GM19035 (cell line): Measurements from ENCODE around the gene ZCCHC24.

Experiments
- ATAC-seq: cut with Tn5 transposase; IDR thresholded peaks from one replicate; pipeline ENCODE4 v1.9.1; 2021; ENCODE audit not compliant: unreplicated experiment

Gene ZCCHC24

DNA sequence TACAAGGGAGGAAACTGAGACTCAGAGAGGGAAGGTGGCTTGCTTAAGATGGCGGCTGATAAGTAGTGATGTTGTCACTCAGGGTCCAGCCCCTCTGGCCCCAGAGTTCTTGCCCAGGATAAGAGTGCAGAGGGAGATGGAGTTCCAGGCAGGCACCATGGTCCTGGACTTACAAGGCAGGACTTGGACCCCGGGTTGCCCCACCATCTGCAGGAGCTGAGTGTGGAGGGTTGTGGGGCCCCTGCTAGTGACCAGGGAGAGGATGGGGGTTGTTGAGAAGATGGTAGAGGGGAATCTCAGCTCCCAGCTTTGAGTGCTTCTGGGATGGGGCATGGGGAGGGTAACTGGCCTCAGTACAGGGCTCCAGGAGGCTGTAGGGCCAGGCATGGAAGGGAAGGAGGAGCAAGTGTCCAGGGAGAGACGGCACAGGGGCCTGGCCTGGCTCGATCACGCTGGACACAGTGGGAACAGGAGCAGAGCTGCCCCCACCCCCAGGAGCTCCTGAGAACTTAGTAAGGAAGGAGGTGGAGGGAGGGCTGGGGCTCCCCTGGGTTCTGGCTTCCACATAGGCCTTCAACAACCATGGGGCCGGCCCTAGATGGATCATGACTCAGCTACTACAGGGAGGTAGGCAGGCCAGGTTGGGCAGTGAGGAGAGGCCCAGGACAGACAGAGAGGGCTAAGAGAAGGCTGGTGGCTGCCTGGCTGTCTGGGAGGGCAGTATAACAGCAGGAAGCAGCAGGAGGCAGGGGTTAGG is 69.9 kb downstream of the ZCCHC24 start:
- ATAC-seq = no peak

DNA sequence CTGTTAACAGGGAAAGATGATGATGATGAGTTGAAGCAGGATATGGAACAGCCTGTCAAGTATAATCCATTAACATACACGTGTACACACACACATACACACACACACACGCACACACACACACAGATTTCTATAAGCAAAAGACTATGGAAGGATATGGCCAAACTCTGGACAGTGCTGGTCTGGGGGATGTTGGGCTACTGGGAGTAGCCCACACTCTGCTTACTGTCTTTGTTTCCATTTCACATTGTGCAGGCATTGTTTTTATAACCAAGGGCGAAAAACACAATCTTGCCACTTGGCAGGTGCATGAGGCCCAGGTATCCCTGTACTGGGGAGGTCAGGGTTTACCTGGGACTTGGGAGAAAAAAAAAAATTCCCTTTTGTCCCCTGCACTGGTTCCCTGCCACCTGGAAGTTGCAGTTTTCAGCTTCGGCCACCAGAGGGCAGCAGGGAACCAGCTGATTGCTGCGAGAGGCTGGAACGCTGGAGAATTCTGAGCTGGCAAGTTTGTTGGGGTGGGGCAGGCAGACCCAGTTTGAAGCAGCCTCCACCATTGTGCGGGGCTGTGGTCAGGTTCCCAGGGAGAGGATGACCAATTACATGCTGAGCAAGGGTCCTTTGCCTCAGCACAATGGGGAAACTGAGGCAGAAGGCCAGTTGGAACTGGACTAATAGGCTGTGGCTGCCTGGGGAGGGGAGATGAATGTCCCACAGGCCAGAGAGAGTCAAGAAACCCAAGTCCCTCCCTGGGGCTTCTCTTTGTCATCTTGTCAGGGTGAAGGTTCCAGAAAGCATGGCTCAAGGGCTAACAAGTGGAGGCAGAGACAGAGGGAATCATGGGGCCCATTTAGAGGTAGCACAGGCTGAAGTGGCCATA is 70.9 kb downstream of the ZCCHC24 start:
- ATAC-seq = no peak

DNA sequence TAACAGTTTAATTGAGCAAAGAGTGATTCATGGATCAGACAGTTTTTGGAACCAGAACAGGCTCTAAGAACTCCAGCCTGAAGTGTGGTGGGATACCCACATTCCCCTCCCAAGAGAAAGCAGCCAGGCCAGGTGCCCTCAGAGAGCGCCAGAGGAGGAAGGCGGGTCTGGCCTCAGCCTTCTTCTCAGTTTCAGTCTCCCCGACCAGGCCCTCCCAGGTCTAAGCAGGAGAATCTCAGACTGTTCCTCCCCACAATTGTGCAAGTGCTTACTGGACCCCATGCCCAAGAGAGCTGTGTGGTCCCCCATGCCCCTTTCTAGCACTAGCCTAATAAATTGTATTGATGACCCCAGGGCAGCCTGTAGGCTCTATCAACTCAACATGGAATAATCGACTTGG is 72.6 kb downstream of the ZCCHC24 start:
- ATAC-seq = no peak

DNA sequence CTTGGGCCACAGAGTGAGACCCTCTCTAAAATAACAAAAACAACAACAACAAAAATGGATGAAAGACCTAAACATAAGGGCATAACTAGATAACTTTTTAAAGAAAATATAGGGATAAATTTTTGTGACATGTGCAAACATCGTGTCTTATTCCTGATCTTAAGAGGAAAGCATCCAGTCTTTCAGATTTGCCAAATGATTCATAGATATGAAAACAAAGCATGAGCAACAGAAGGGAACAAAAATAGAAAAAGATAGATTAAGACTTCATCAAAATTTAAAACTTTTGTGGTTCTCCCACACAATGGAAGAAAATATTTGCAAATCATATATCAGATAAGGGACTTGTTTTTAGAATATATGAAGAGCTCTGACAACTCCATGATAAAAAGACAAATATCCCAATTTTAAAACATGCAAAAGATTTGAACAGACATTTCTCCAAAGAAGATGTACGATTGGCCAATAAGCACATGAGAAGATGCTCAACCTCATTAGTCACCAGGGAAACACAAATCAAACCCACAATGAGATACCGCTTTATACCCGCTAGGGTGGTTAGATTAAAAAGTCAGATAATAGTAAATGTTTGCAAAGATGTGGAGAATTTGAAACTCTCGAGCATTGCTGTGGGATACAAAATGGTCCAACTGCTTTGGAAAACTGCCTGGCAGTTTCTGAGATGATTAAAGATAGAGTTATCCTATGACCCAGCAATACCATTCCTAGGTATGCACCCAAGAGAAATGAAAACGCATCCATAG is 77.8 kb downstream of the ZCCHC24 start:
- ATAC-seq = no peak

DNA sequence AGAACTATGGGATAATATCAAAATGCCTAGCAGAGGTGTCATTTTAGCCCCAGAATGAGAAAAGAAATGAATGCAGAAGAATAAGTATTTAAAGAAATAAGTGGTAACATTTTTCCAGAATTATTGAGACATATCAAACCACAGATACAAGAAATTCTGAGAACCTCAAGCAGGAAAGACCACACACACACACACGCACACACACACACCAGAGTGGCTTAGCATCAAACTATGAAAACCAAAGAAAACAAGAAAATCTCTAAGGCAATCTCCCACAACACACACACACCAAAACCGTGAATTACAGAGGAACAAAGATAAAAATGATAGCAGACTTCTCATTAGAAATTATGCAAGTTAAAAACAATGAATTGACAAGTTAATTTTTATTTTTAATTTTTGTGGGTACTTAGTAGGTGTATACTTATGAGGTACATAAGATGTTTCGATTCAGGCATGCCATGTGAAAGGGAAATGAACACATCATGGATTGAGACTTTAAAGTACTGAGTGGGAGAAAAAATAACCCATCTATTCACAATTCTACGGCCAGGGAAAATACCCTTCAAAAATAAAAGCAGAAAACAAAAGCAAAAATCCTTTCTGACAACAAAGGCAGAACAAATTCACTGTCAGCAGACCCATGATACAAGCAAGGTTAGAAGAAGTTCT is 83.6 kb downstream of the ZCCHC24 start:
- ATAC-seq = no peak

DNA sequence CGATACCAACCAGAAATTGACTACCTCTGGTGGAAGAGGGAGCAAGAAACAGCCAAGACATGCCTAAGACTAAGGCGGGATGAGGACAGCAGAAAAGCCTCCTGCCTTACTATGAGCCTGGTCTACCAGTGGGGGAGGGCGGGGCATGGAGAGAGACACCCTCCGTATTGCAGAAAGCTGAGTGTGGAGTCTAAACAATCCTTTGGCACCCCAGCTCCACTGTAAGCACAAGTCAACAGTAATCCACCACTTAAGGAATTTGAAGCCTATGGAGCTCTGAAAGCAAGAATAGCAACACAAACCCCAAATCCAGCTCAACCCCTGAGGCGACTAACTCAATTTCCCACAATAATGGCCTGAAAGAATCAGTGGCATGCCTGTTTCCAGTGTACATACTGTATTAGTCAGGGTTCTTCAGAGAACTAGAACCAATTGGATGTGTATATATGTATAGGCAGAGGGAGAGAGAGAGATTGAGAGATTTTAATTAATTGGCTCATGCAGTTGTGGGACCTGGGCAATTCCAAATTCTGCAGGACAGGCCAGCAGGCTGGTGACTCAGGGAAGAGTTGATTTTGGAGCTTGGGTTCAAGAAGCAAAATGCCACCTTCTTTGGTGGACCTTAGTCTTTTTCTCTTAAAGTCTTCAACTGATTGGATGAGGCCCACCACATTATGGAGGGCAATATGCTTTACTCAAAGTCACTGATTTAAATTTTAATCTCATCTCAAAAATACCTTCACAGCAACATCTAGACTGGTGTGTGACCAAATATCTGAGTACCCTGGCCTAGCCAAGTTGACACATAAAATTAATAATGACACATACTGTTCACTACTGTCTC is 84.7 kb downstream of the ZCCHC24 start:
- ATAC-seq = no peak

DNA sequence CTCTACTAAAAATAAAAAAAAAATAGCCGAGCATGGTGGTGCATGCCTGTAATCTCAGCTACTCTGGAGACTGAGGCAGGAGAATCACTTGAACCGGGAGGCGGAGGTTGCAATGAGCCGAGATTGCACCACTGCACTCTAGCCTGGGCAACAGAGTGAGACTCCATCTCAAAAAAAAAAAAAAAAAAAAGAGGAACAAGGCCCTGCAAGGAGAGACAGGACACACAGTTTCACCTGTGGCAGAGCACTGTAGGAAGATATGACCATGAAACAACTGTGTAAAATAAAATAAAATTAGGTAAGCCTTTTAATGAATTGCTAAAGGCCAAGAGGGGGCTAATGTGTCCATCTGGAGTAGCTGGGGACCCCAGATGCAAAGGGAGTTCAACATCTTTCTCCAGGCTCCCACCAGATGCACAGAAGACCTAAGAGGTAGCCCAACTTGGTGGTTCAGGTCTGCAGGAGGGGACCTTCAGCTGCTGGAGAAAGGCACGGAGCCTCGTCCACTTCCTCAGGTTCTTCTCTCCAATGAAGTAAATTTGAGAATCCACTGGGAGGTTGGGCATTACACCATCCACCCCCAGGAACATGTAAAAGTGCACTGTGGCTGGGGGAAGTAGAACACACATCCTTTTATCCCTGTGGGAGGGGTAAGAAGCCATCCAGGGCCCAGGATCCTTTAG is 85.5 kb downstream of the ZCCHC24 start:
- no peak for ATAC-seq

DNA sequence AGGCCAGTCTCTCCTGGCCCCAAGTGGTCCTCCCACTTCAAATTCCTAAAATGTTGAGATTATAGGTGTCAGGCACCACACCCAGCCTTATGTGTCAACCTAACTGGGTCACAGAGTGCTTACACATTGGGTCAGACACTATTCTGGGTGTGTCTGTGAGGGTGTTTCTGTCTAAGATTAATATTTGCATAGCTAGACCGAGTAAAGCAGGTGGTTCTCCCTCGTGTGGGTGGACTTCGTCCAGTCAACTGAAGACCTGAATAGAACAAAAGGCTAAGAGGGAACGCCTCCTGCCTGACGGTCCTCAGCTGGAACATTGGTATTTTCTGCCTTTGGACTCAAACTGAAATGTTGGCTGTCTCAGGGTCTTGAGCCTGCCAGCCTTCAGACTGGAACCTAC is 86.6 kb downstream of the ZCCHC24 start:
- ATAC-seq = no peak

DNA sequence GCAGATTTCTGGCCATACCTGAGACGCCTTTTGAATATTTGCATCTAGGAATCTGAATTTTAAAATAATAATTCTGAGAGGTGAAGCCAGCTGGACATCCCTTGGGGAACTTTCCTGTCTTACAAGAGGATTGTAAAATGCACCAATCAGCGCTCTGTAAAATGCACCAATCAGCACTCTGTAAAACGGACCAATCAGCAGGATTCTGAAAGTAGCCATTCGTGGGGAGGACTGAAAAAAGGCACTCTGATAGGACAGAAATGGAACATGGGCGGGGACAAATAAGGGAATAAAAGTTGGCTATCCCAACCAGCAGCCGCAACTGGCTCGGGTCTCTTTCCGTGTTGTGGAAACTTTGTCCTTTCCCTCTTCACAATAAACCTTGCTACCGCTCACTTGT is 88.2 kb downstream of the ZCCHC24 start:
- no peak for ATAC-seq

DNA sequence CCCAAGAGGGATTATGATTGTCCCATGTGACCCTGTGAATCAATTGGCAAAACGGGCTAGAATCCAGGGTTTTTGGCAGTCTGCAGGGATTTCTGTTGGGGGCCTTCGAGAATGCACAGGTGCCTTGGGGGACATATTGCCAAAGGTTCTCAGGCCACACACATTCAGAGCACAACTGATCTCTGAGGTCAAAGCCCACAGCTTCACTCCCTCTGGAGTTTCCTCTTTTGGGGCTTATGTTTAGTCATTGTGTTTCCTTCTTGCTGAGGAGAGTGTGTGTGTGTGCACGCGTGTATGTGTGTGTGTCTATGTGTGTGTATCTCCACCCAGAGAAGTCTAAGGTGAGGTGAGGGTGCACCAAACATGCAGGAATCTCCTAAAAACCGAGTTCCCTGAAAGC is 89.3 kb downstream of the ZCCHC24 start:
- no peak for ATAC-seq

DNA sequence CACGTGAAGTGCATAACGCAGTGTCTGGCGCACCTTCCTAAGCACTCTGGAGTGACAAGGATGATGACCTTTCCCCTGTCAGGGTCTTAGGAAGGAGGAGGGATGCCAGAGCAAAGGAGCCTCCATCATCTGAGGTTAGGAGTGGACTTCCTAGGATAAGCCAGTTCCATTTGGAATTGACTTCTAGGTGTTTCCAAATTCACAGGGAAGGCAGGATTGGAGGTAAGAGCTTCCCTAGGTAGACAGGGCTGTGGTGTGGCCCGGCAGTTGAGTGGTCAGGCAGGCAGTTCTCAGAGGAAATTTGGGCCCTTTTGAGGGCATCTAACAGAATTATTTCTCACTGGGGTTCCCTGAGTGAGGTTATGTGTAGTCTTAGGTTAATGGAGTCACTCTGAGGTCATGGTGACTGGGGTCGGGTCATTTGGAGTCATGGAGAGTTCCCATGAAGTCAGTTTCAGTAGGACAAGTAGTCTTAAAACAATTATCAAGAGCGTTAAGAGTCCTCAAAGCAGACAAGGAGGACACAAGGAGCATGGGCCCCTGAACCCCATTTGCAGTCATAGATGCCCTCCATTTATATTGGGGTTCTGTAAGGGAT is 89.9 kb downstream of the ZCCHC24 start:
- ATAC-seq = no peak

DNA sequence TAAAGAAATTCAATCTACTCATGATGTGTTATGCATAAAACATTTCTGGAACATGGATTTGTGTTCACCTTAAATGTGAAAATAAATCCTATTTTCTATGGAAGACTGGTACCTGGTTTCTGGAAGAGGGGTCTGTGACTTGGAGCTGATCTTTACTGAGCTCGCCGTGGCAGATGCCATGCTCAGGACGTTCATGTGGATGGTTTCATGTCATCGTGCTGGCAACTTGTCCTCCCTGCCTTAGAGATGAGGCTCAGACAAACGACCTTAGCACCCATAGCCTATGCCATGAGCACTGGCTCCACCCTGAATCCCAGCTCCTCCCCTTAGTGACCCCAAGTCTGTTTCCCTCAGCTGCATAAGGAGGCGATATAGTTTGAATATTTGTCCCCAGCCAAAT is 90.8 kb downstream of the ZCCHC24 start:
- ATAC-seq = no peak

DNA sequence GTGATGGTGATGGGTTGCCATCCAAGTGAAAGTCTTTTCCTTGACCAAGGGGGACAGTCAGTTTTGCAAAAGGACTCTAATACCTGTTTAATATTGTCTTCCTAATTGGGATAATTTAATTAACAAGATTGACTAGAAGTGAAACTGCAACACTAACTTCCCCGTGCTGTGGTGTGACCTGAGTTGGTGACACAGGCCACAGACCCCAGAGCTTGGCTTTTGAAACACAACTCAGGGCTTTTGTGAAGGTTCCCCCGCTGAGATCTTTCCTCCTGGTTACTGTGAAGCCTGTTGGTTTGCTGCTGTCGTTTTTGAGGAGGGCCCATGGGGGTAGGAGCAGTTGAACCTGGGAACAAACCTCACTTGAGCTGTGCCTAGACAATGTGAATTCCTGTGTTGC is 91.3 kb downstream of the ZCCHC24 start:
- no peak for ATAC-seq

DNA sequence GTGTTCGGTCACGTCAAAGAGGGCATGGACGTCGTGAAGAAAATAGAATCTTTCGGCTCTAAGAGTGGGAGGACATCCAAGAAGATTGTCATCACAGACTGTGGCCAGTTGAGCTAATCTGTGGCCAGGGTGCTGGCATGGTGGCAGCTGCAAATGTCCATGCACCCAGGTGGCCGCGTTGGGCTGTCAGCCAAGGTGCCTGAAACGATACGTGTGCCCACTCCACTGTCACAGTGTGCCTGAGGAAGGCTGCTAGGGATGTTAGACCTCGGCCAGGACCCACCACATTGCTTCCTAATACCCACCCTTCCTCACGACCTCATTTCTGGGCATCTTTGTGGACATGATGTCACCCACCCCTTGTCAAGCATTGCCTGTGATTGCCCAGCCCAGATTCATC is 91.7 kb downstream of the ZCCHC24 start:
- no peak for ATAC-seq

DNA sequence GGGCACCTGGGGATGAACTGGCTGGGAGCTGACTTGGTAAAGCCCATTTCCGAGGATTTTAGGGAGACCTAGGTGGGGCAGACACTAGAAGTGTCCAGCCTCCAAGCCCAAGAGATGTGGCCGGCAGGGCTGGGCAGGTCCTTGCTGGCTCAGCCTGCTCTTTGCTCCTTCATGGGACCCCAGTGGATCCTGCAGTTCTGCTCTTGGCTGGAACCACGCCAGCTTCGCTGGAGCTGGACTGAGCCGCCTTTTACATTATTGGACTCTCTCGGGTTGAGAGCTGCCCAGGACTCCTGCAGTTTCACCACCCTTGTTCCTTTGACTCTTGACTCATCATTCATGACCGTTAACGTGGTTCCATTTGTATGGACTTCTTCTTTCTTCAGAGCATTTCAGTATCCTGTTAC is 92.4 kb downstream of the ZCCHC24 start:
- ATAC-seq = no peak

DNA sequence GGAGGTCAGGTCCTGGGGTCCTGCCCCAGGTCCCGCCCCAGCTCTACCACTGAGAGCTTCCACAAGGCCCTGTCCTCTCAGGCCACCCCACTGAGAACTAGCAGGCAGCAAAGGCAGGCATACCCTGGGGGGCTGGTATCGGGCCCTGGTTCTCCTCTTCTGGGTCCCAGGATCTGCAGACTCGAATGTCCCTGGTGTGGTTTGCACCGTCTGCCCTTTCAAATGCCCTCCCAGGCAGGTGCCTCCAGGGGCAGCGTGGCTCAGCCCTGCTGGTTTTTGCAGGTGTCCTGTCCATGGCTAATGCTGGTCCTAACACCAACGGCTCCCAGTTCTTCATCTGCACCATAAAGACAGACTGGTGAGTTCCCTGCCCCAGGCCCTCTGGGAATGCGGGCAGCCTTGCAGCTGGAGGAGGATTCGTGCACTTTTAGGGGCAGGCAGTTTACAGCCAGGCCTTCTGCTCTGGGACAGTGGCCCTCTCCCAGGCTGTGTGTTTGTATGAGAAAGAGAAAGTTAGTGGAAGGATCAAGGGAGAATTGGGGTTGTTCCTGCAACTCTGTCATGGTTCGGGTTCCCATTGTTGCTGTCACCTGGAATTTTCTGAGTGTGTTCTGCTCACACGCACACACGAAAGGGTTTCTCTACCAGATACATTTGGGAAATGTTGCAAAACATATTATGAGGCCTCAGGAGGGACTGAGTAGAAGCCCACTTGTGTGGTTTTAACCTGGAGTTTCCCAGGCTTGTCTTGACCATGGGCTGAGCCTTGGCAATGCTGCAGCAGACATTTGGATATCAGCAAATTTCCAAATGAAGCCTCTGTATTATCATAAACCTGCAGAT is 93.2 kb downstream of the ZCCHC24 start:
- no peak for ATAC-seq

DNA sequence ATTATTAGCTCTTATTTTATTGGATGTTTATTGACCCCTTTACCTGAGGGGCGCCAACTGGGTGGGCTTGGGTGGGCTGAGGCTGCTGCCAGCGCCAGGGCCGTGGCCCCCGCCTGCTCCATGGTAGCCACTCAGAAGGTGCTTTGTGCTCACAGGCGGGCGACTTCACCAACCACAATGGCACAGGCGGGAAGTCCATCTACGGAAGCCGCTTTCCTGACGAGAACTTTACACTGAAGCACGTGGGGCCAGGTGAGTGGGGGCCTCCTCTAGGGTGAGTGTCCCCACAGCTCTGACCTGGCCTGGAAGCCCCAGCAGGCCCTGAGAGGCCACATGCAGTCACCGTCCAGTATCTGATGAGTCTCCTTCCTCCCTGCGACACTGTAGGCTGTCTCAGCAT is 94.1 kb downstream of the ZCCHC24 start:
- no peak for ATAC-seq

DNA sequence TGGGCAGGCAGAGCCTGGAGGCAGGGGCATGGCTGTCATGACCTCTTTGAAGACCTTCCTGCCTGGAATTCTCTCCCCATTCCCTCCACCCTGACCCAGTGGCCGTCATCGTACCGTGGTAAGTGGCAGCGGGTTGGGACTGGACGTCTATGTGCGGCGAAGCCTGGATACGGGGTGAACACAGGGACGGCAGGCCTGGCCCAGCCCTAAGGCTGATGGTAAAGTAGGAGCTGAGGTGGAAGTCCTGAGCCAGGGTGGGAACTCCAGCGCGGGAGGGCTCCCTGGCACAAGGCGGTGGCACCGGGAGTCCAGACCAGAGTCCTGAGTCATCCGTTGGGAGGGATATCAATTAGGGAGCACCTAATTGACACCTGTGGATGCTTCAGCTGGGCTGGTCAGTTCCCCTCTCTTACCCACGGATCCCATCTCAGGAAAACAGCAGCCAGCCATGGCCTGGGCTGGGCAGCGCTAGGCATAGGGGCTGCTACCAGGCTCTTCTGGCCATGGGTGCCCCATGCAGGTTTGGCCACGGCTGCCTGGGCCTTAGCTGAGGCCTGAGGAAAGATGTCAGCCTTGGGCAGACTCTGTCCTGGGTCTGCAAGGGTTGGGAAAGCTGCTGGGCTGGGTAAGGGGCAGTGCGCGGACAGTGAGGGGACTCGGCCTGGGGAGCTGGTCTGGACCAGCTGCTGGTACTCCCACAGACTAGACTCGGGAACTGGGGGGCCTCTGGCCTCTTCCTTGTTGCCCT is 94.8 kb downstream of the ZCCHC24 start:
- ATAC-seq = no peak
